HEK293 (cell line): ENCODE results near the gene PPM1L.

Source experiments
- KLF9 ChIP-seq: fragments of 450-650 bp; formaldehyde crosslinking; IDR thresholded peaks from 2 replicates; pipeline ENCODE4 v1.5.1; 2016; ENCODE audit warnings: missing biosample characterization, missing genetic modification characterization, low read depth
- ZBTB21 ChIP-seq: fragments of 450-650 bp; formaldehyde crosslinking; IDR thresholded peaks from 2 replicates; pipeline ENCODE4 v1.5.1; 2017; ENCODE audit warnings: missing biosample characterization, missing genetic modification characterization
- ZNF561 ChIP-seq: fragments of 450-650 bp; IDR thresholded peaks from 2 replicates; pipeline ENCODE4 v1.5.1; 2018; ENCODE audit warnings: missing biosample characterization, missing genetic modification characterization, borderline replicate concordance
- ZNF654 ChIP-seq: fragments of 450-650 bp; formaldehyde crosslinking; IDR thresholded peaks from 2 replicates; pipeline ENCODE4 v1.5.1; 2016; ENCODE audit warnings: low read depth, missing biosample characterization, missing genetic modification characterization
- ZNF660 ChIP-seq: fragments of 450-650 bp; IDR thresholded peaks from 2 replicates; pipeline ENCODE4 v1.5.1; 2018; ENCODE audit warnings: missing biosample characterization, mild to moderate bottlenecking, missing genetic modification characterization
- TF ChIP-seq, protein P1 (sequence below): fragments of 450-650 bp; formaldehyde crosslinking; IDR thresholded peaks from 2 replicates; pipeline ENCODE4 v1.5.1; 2016; ENCODE audit warnings: missing biosample characterization, missing genetic modification characterization
- TF ChIP-seq, protein P2 (sequence below): fragments of 450-650 bp; formaldehyde crosslinking; IDR thresholded peaks from 2 replicates; pipeline ENCODE4 v1.5.1; 2016; ENCODE audit warnings: missing biosample characterization, missing genetic modification characterization

DNA sequence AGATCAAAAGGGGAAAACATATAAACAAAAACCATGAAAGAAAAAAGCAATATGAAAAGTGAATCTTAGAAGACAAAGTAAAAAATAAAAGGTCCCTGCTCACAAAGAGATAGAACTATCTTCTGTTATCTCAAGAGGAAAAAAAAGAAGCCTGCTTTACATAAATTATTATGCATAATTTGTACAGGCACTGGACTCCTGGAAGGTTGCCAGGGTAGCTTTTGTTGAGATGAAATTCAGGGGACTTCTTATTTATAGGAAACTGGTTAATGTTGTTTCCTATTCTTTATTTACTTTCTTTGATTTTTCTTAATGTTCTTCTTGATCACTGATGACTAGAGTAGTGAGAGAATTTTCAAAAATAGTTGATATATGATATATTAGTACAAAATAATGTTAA is 66.9 kb downstream of the PPM1L start:
- TF ChIP-seq ZNF654 (tag by site-specific recombination) (no peak), KLF9 (no peak), ZBTB21 (tag by site-specific recombination) (no peak), ZNF561 (tag by site-specific recombination) (no peak), ZNF660 (no peak)
- TF ChIP-seq, protein P1, sequence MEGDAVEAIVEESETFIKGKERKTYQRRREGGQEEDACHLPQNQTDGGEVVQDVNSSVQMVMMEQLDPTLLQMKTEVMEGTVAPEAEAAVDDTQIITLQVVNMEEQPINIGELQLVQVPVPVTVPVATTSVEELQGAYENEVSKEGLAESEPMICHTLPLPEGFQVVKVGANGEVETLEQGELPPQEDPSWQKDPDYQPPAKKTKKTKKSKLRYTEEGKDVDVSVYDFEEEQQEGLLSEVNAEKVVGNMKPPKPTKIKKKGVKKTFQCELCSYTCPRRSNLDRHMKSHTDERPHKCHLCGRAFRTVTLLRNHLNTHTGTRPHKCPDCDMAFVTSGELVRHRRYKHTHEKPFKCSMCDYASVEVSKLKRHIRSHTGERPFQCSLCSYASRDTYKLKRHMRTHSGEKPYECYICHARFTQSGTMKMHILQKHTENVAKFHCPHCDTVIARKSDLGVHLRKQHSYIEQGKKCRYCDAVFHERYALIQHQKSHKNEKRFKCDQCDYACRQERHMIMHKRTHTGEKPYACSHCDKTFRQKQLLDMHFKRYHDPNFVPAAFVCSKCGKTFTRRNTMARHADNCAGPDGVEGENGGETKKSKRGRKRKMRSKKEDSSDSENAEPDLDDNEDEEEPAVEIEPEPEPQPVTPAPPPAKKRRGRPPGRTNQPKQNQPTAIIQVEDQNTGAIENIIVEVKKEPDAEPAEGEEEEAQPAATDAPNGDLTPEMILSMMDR (tag by site-specific recombination), result no peak
- TF ChIP-seq, protein P2, sequence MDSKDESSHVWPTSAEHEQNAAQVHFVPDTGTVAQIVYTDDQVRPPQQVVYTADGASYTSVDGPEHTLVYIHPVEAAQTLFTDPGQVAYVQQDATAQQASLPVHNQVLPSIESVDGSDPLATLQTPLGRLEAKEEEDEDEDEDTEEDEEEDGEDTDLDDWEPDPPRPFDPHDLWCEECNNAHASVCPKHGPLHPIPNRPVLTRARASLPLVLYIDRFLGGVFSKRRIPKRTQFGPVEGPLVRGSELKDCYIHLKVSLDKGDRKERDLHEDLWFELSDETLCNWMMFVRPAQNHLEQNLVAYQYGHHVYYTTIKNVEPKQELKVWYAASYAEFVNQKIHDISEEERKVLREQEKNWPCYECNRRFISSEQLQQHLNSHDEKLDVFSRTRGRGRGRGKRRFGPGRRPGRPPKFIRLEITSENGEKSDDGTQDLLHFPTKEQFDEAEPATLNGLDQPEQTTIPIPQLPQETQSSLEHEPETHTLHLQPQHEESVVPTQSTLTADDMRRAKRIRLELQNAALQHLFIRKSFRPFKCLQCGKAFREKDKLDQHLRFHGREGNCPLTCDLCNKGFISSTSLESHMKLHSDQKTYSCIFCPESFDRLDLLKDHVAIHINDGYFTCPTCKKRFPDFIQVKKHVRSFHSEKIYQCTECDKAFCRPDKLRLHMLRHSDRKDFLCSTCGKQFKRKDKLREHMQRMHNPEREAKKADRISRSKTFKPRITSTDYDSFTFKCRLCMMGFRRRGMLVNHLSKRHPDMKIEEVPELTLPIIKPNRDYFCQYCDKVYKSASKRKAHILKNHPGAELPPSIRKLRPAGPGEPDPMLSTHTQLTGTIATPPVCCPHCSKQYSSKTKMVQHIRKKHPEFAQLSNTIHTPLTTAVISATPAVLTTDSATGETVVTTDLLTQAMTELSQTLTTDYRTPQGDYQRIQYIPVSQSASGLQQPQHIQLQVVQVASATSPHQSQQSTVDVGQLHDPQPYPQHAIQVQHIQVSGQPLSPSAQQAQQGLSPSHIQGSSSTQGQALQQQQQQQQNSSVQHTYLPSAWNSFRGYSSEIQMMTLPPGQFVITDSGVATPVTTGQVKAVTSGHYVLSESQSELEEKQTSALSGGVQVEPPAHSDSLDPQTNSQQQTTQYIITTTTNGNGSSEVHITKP (tag by site-specific recombination), result no peak
